H1 (cell line): ENCODE results near the gene COL12A1. TPM values are rescaled to one million over a fixed set of nuclear protein-coding genes. Genes with fewer than 3 reads are reported as not detected.

ENCODE experiments used
- CTCF ChIA-PET: fragments of 300-600 bp; sonication (Branson Sonifier 250); formaldehyde crosslinking; loops from one replicate; lab custom pipeline; 2021; ENCODE audit not compliant: partially characterized antibody; lab: Charles Lee
- POLR2A ChIA-PET: fragments of 300-600 bp; sonication (Branson Sonifier 250); formaldehyde crosslinking; loops from one replicate; lab custom pipeline; 2021; ENCODE audit warnings: inconsistent platforms; ENCODE audit not compliant: partially characterized antibody; lab: Charles Lee
- DNase-seq, 2 experiments: peaks; one replicate each; pipeline versions ENCODE4 v3.0.0 to v3.0.0-alpha.2; 2010 to 2022; ENCODE audit warnings: low spot score in 2 of 2, low read depth in 1 of 2, mixed read lengths in 1 of 2
- FAIRE-seq: peaks from 2 replicates; lab custom pipeline; 2011; peaks lifted over from hg19 to GRCh38; lab: Jason Lieb, UNC
- H2AFZ ChIP-seq: 2 replicates; pipeline ENCODE4 v1.8.1; 2012; ENCODE audit warnings: low read length, inconsistent platforms
- H2AK5ac ChIP-seq: 2 replicates; pipeline ENCODE4 v1.6.1; 2013; ENCODE audit warnings: low read depth, low read length
- H2BK120ac ChIP-seq: replicated peaks from 2 replicates; pipeline ENCODE3; 2013; ENCODE audit warnings: low read depth, low read length, inconsistent platforms
- H2BK12ac ChIP-seq: 2 replicates; pipeline ENCODE4 v1.6.1; 2013; ENCODE audit warnings: low read depth, low read length
- H2BK15ac ChIP-seq: 2 replicates; pipeline ENCODE4 v1.6.1; 2013; ENCODE audit warnings: low read length
- H2BK20ac ChIP-seq: 2 replicates; pipeline ENCODE4 v1.6.1; 2013; ENCODE audit warnings: low read length
- H2BK5ac ChIP-seq: 2 replicates; pipeline ENCODE4 v1.6.1; 2013; ENCODE audit warnings: low read depth, low read length
- H3K14ac ChIP-seq: 2 replicates; pipeline ENCODE4 v1.6.1; 2013; ENCODE audit warnings: inconsistent platforms; ENCODE audit not compliant: insufficient read length
- H3K18ac ChIP-seq: 2 replicates; pipeline ENCODE4 v1.6.1; 2013; ENCODE audit warnings: low read length; ENCODE audit errors: extremely low read depth
- H3K23ac ChIP-seq: 2 replicates; pipeline ENCODE4 v1.6.1; 2013; ENCODE audit warnings: inconsistent platforms; ENCODE audit not compliant: insufficient read length
- H3K23me2 ChIP-seq: 2 replicates; pipeline ENCODE4 v1.6.1; 2013; ENCODE audit warnings: low read depth, low read length
- H3K27ac ChIP-seq: 2 replicates; pipeline ENCODE4 v1.6.1; 2011; ENCODE audit warnings: low read depth, low read length, inconsistent platforms
- H3K27me3 ChIP-seq, 4 experiments: replicated peaks in 1 of 4; 1 replicate in 1 of 4; 2 replicates in 3 of 4; pipeline versions ENCODE4 v1.6.1 to v1.8.1; 2011 to 2013; ENCODE audit warnings: low read length in 3 of 4, mild to moderate bottlenecking in 3 of 4, inconsistent platforms in 2 of 4, mixed read lengths in 2 of 4, moderate library complexity in 1 of 4; ENCODE audit not compliant: control insufficient read depth in 3 of 4, insufficient read depth in 3 of 4; ENCODE audit errors: extremely low read depth in 1 of 4
- H3K36me3 ChIP-seq, 4 experiments: 2 replicates each; pipeline versions ENCODE4 v1.6.1 to v1.8.1; 2011 to 2013; ENCODE audit warnings: mild to moderate bottlenecking in 4 of 4, low read length in 3 of 4, moderate library complexity in 2 of 4, control low read depth in 1 of 4, inconsistent platforms in 1 of 4; ENCODE audit not compliant: insufficient read depth in 4 of 4, control insufficient read depth in 2 of 4
- H3K4ac ChIP-seq: replicated peaks from 2 replicates; pipeline ENCODE3; 2013; ENCODE audit warnings: low read length, low read depth, mixed read lengths, inconsistent platforms; ENCODE audit not compliant: insufficient read length
- H3K4me1 ChIP-seq, 4 experiments: replicated peaks in 1 of 4; 1 replicate in 1 of 4; 2 replicates in 3 of 4; pipeline versions ENCODE4 v1.6.1 to v1.8.1; 2011 to 2013; ENCODE audit warnings: low read length in 3 of 4, inconsistent platforms in 2 of 4, mixed read lengths in 1 of 4; ENCODE audit not compliant: insufficient read depth in 4 of 4, control insufficient read depth in 3 of 4
- H3K4me2 ChIP-seq, 2 experiments: 2 replicates each; pipeline versions ENCODE4 v1.6.1 to v1.8.1; 2011 to 2013; ENCODE audit warnings: low read depth in 2 of 2, low read length in 2 of 2, control low read depth in 1 of 2, inconsistent platforms in 1 of 2, mild to moderate bottlenecking in 1 of 2; ENCODE audit not compliant: insufficient read depth in 1 of 2
- H3K4me3 ChIP-seq, 4 experiments: fragments of 200-600, 300-600 bp in 1 of 4; sonication (generic), shearing (Covaris generic), sonication (Bioruptor Twin) in 1 of 4; 2 replicates each; pipeline versions ENCODE4 v1.5.1 to v1.8.1; 2011 to 2016; ENCODE audit warnings: low read length in 4 of 4, low read depth in 3 of 4, control low read depth in 2 of 4, inconsistent platforms in 2 of 4, mild to moderate bottlenecking in 2 of 4, mixed read lengths in 1 of 4, moderate library complexity in 1 of 4; ENCODE audit not compliant: insufficient read depth in 2 of 4; ENCODE audit errors: extremely low read depth in 1 of 4
- H3K56ac ChIP-seq: replicated peaks from 2 replicates; pipeline ENCODE3; 2013; ENCODE audit warnings: low read depth, mild to moderate bottlenecking, mixed read lengths, low read length, inconsistent platforms; ENCODE audit not compliant: insufficient read length
- H3K79me1 ChIP-seq: 2 replicates; pipeline ENCODE4 v1.6.1; 2013; ENCODE audit warnings: low read depth, low read length, control low read depth
- H3K79me2 ChIP-seq, 2 experiments: 2 replicates each; pipeline versions ENCODE4 v1.6.1 to v1.8.1; 2012 to 2013; ENCODE audit warnings: low read length in 2 of 2, mild to moderate bottlenecking in 2 of 2, inconsistent platforms in 1 of 2; ENCODE audit not compliant: insufficient read depth in 2 of 2, control insufficient read depth in 1 of 2
- H3K9ac ChIP-seq, 4 experiments: replicated peaks in 1 of 4; 1 replicate in 1 of 4; 2 replicates in 3 of 4; pipeline versions ENCODE4 v1.6.1 to v1.8.1; 2011 to 2013; ENCODE audit warnings: low read depth in 3 of 4, low read length in 3 of 4, control low read depth in 2 of 4, mild to moderate bottlenecking in 2 of 4, moderate library complexity in 2 of 4, inconsistent platforms in 1 of 4; ENCODE audit errors: extremely low read depth in 1 of 4
- H3K9me3 ChIP-seq, 2 experiments: 2 replicates each; pipeline versions ENCODE4 v1.6.1 to v1.8.1; 2012 to 2013; ENCODE audit warnings: mild to moderate bottlenecking in 2 of 2, moderate library complexity in 2 of 2, control low read depth in 1 of 2, inconsistent platforms in 1 of 2, low read depth in 1 of 2, low read length in 1 of 2, mixed read lengths in 1 of 2; ENCODE audit not compliant: insufficient read depth in 2 of 2
- H4K20me1 ChIP-seq, 2 experiments: replicated peaks in 1 of 2; 2 replicates each; pipeline versions ENCODE3 to v1.8.1; 2011 to 2013; ENCODE audit warnings: inconsistent platforms in 2 of 2, low read length in 2 of 2, mild to moderate bottlenecking in 1 of 2; ENCODE audit not compliant: insufficient read depth in 2 of 2, control insufficient read depth in 1 of 2
- H4K5ac ChIP-seq: 2 replicates; pipeline ENCODE4 v1.6.1; 2013; ENCODE audit warnings: low read length, low read depth, mixed read lengths, inconsistent platforms; ENCODE audit not compliant: insufficient read length
- H4K8ac ChIP-seq: 2 replicates; pipeline ENCODE4 v1.8.0; 2013; ENCODE audit warnings: mild to moderate bottlenecking, moderate library complexity, low read length, inconsistent platforms; ENCODE audit not compliant: insufficient read depth; ENCODE audit errors: extremely low read depth
- H4K91ac ChIP-seq: replicated peaks from 2 replicates; pipeline ENCODE3; 2013; ENCODE audit warnings: low read length, mixed read lengths, inconsistent platforms; ENCODE audit not compliant: insufficient read length
- JUND ChIP-seq: IDR thresholded peaks from 2 replicates; pipeline ENCODE4 v1.6.1; 2011; ENCODE audit warnings: mild to moderate bottlenecking, improper control_type of control experiment, low read length
- MAFK ChIP-seq: IDR thresholded peaks from 2 replicates; pipeline ENCODE4 v1.6.1; 2012; ENCODE audit warnings: low read depth, mild to moderate bottlenecking, improper control_type of control experiment, low read length
- SP2 ChIP-seq: IDR thresholded peaks from 2 replicates; pipeline ENCODE4 v1.6.1; 2012; ENCODE audit warnings: mild to moderate bottlenecking, low read length, inconsistent platforms
- polyA plus RNA-seq, 7 experiments: library from polyadenylated mRNA; depleted of rRNA in 3 of 7; stranded (reverse) in 5 of 7; unstranded in 2 of 7; fragments of >200 nt in 5 of 7; fragments of 200-250 nt in 2 of 7; gene quantifications; 1 replicate in 5 of 7; 2 replicates in 1 of 7; 4 replicates in 1 of 7; pipeline versions ENCODE4 v1.2.1 to v1.2.3, GENCODE V29; 2011 to 2013; ENCODE audit warnings: missing spikeins in 2 of 7, mixed read lengths in 2 of 7
- total RNA-seq: library from RNA; stranded (reverse); fragmentation: NEBNext Ultra II Directional; extraction: Animal tissue kit (Norgen Biotek cat#: 25700); gene quantifications from 2 replicates; pipeline ENCODE4 v1.2.1, GENCODE V29; 2021
- TF ChIP-seq, protein P1 (sequence below), 3 experiments: IDR thresholded peaks; 1 replicate in 2 of 3; 2 replicates in 1 of 3; pipeline versions ENCODE4 v1.5.1 to v1.6.1; 2011; ENCODE audit warnings: low read length in 3 of 3, mild to moderate bottlenecking in 3 of 3, inconsistent platforms in 2 of 3, low read depth in 1 of 3, moderate library complexity in 1 of 3; ENCODE audit not compliant: insufficient read depth in 1 of 3; ENCODE audit errors: control extremely low read depth in 1 of 3

Gene COL12A1
- total and polyA plus RNA-seq, 2 of the 8 experiments (the other 6 are each of a cell fraction or from before 2014, with no cell fraction given) = 1.4 to 4.7 TPM

DNA sequence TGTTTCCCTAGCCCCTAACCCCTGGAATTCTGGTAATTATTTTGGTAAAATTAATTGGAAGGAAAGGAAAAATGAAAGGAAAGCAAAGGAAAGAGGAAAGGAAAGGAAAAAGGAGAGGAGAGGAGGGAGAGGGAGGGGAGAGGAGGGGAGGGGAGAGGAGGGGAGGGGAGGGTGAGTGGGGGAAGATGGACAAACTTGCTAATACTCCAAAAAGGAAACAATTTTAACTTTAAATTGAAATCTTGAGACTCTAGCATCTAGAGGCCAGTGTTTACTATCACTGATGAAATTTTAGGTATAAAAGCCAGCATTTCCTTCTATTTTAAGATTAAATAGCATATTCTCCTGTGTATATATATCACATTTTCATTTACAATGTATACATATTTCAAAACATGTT, 156.5 kb downstream of the COL12A1 start:
- no peak for FAIRE-seq
- no peak for DNase-seq

More for the DNA sequence above, 156.5 kb downstream of the COL12A1 start:
- no peak overlapping the region for H4K8ac ChIP-seq
- no peak overlapping the region for H3K14ac ChIP-seq
- H4K20me1 ChIP-seq = no peaks in the 10 kb centered on the region
- TF ChIP-seq JUND (no peak), SP2 (no peak), MAFK (no peak)
- TF ChIP-seq, protein P1, sequence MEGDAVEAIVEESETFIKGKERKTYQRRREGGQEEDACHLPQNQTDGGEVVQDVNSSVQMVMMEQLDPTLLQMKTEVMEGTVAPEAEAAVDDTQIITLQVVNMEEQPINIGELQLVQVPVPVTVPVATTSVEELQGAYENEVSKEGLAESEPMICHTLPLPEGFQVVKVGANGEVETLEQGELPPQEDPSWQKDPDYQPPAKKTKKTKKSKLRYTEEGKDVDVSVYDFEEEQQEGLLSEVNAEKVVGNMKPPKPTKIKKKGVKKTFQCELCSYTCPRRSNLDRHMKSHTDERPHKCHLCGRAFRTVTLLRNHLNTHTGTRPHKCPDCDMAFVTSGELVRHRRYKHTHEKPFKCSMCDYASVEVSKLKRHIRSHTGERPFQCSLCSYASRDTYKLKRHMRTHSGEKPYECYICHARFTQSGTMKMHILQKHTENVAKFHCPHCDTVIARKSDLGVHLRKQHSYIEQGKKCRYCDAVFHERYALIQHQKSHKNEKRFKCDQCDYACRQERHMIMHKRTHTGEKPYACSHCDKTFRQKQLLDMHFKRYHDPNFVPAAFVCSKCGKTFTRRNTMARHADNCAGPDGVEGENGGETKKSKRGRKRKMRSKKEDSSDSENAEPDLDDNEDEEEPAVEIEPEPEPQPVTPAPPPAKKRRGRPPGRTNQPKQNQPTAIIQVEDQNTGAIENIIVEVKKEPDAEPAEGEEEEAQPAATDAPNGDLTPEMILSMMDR (IDR thresholded peaks at IDR 0.05; ENCODE audit: control extremely low read depth in 1 of 3, insufficient read depth in 1 of 3, low read depth in 1 of 3, low read length in 3 of 3) = no peak
- H2AFZ ChIP-seq = no peak overlapping the region
- H2BK15ac ChIP-seq = no peak overlapping the region
- ChIA-PET CTCF (interaction anchor here (0.7 to 0.9 kb wide), 2 partner anchors 16 to 162 kb away, joined by 3 read pairs; no protein-coding TSS in a partner anchor), POLR2A (no interaction called here)
- H3K9ac ChIP-seq = no peak overlapping the region
- no peak overlapping the region for H4K91ac ChIP-seq
- H2BK120ac ChIP-seq = no peak overlapping the region
- no peak overlapping the region for H4K5ac ChIP-seq
- H3K79me1 ChIP-seq = no peaks in the 10 kb centered on the region
- H2BK20ac ChIP-seq = no peak overlapping the region
- H2AK5ac ChIP-seq = no peak overlapping the region
- no peak overlapping the region for H3K4ac ChIP-seq
- no peak overlapping the region for H3K4me2 ChIP-seq
- H3K27me3 ChIP-seq = no peaks in the 10 kb centered on the region
- no peak overlapping the region for H3K56ac ChIP-seq
- H3K4me3 ChIP-seq = no peak overlapping the region
- no peak overlapping the region for H3K18ac ChIP-seq
- no peak overlapping the region for H2BK12ac ChIP-seq
- no peaks in the 10 kb centered on the region for H3K79me2 ChIP-seq
- peaks cover 0 to 3% of the 10 kb centered on the region in 2 experiments; a peak in 1 of 4 replicates for H3K9me3 ChIP-seq
- no peaks in the 10 kb centered on the region for H3K36me3 ChIP-seq
- H2BK5ac ChIP-seq = no peak overlapping the region
- no peaks in the 10 kb centered on the region for H3K4me1 ChIP-seq
- H3K27ac ChIP-seq = no peak overlapping the region
- H3K23me2 ChIP-seq = peaks cover 2% of the 10 kb centered on the region; the same call in 1 of the 2 replicates
- H3K23ac ChIP-seq = no peak overlapping the region
